Stimulated activated CD4-positive, alpha-beta T cell treated with anti-CD3 and anti-CD28 coated beads, TNF-alpha, amount 100 ng/mL, for 48 hours (primary cell): ENCODE results near the gene SCAF11.

ENCODE experiments used
- DNase-seq, 3 donors: peaks; one replicate each; pipeline ENCODE4 v3.0.0-alpha.2; 2020; ENCODE audit warnings: low read depth in 3 of 3

Gene SCAF11

DNA sequence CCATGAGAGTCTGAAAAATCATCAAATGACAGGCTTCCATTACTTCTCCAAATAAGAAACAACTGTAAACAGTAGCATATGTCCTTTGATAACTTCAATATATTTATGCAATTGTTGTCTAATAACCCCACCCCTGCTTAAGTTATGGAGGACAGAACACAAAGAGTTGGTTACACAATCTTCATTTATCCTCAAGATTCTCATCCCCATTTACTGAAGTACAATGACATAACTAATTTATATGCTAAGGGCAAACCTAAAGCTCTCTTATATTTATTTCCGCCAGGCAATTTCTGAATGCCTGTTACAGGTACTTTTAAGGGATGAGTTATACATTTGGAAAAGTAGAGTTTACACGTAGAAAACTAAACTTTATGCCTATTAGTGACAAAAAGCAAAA, 12.3 kb downstream of the SCAF11 start:
- no peak for DNase-seq

DNA sequence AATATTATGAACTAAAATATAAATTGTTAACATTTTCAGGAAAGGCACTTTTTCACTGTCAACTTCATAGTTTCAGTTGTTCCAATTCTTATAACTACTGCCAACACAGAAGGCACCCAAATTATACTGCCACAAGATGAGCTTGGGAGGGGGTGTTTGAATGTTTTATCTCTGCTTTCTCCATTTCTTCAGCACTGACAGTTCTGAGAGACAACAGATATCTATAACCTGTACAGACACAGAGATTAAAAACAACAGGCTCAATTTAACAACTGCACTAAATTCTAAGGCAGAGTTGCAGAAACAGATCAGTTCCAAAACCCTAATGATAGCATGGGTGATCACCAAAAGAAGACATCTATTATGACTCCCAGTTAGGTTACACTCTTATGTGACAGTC, 12.8 kb downstream of the SCAF11 start:
- no peak for DNase-seq

DNA sequence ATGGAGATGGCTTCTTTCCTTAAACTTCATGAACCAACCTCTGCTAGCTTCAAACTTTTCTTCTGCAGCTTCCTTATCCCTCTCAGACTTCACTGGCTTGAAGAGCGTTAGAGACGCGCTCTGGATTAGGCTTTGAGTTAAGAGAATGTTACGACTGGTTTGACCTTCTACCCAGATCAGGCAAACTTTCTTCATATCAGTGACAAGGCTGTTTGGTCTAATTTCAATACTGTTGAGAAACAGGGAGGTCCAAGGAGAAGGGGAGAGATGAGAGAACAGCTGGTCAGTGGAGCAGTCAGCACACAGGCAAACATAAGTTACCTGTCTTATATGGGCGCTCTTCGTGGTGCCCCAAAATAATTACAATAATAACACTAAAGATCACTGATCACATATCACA, 14.9 kb downstream of the SCAF11 start:
- no peak for DNase-seq

DNA sequence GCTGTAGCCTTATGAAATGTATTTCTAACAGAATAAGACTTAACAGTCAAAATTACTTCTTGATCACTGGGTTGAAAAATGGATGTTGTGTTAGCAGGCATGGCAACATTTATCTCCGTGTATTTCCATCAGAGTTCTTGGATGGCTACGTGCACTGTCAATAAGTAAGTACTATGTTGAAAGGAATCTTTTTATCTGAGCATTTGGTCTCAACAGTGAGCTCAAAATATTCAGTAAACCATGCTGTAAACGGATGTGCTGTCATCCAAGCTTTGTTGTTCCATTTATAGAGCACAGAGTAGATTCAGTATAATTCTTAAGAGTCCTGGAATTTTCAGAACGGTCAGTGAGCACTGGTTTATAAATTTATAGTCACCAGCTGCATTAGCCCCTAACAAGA, 15.5 kb downstream of the SCAF11 start:
- DNase-seq, result no peak

DNA sequence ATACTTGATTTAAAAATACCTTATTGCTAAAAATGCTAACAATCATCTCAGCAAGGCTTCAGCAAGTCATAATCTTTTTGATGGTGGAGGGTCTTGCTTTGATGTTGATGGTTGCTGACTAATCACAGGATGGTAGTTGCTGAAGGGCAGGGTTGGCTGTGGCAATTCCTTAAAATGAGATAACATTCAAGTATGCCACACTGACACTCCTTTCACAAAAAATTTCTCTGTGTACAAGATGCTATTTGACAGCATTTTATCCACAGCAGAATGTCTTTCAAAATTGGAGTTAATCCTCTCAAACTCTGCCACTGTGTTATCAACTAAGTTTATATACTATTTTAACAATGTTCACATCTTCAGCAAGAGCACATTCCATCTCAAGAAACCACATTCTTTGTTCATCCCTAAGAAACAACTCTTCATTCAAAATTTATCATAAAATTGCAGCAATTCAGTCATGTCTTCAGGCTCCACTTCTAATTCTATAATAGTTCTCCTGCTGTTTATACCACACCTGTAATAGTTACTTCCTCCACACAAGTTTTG, 16.1 kb downstream of the SCAF11 start:
- no peak for DNase-seq

DNA sequence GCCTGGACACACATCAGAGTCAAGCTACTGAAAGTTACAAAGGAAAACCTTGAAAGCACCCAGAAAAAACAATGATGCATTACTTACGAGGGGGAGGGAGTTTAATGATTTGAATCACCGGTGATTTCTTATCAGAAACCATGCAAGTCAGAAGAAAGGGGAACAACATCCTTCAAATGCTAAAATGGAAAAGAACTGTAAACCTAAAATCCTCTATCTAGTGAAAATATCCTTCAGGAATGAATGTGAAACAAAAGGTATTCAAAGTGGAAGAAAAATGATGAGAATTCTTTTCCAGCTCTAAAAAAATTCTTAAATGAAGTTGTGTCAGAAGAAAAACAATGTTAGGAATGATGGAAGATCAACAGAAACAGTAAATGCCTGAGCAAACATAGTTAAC, 16.8 kb downstream of the SCAF11 start:
- DNase-seq, result no peak

DNA sequence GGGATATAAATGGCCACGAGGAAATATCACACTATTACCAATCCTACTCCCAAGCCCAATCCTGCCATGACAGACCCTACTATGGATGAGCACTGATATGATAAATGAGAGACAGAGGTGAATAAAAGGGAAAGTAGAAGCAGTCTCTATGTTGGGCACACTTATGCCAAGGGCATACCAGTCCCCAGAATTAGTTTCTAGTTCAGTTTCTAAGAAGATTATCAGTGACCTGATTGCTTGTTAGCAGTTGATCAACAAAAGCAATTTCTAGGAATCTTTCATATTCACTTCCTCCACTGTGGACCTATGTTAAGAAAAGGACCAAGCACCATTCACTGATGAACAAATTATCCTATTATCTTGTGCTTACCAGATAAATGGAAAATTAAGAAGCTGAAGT, 20.0 kb downstream of the SCAF11 start:
- no peak for DNase-seq

DNA sequence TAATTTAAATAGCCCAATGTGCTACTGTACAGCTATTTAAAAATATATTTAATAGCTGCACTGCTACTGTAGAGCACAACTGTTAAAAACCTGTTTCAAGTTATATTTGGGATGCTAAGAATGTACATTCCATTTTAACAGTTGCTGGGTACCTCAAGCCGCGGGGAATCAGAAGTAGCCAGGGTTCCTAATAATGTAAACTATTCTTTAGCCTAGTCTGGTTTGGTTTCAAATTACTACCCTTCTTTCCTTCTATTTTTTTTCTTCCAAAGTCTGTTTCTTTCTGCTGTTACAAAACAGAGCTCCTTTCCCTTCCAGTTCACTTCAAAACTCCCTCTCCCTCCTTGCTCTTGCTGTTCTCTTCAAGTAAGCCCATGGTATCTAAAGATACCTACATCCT, 21.3 kb downstream of the SCAF11 start:
- DNase-seq, result no peak

DNA sequence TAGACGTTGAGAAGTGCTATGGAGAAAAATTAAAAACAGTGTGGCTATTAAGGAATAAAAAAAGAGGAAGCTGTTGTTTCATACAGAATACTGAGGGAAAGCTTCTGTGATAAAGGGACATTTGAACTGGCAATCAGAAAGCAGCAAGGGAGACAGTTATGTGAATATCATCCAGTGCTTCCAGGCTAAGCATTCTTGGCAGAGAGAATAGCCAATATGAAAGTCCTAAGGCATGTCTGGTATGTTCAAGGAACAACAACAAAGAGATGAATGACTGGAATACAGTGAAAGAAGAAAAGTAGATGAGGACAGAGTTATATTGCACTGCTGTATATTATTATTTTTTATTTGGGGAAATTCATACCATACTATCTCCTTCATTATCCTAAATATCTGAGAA, 23.9 kb downstream of the SCAF11 start:
- no peak for DNase-seq

DNA sequence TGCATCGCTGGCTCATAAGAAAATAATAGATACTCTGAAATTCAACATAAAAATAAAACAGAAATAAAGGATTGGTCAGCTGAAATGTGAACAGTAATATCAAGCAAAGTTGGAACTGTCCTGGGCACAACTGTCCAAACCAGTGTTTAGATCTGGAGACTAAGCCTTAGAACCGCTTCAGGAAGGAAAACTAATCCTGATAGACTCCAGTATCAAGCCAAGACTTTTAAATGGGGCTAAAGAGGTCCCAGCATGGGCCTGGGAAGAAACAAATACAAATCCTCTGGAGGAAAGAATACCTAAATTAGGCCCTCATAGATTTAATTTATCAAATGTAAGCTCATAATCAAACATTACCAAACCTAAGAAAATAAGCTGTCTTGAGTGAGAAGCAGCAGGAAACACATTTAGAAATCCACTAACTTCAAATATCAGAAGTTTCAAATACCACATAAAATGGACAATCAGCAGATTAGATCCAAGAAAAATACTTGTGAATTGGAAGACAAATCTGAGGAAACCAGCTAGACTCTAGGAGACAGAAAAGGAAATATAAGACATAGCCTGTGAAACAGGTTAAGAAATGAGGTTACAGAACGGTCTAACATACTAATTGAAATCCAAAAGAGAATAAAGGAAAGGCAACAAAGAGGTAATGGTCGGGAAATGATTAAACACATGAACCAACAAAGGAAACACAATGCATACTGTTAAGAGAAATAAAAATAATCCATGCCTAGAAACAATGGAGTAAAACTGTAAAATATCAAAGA, 27.6 kb downstream of the SCAF11 start:
- no peak for DNase-seq

DNA sequence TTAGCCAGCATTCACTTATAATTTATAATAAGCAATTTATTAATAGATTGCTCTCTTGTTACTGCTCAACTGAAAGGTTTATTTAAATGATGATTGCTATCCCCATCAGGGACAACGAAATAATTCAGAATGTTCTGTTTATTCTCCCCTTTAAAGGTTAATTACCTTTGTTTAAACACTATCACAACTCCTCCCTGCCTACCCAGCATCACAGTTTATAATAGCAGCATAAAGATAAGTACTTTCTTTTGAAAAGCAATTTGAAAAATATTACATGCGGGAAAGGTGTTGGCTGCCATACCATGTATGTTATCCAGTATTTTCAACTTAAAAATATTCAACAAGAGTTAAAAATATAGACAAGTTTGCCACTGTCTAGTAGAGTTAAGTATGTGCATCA, 30.6 kb downstream of the SCAF11 start:
- no peak for DNase-seq

DNA sequence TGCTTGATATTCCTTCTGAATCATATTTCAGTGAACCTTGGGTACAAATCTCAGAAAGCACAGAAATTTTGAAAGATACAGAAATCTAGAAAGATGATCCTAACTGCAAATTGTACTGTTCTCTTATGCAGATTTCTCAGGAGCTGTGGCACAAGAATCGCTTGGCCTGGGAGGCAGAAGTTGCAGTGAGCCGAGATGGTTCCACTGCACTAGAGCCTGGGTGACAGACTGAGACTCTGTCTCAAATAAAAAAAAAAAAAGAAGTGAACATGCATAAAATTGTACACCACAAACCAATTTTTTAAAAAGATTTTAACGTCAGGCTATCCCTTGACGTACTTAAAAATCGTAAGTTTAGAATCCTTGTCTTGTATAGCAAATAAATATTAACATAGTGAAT, 31.3 kb downstream of the SCAF11 start:
- no peak for DNase-seq

DNA sequence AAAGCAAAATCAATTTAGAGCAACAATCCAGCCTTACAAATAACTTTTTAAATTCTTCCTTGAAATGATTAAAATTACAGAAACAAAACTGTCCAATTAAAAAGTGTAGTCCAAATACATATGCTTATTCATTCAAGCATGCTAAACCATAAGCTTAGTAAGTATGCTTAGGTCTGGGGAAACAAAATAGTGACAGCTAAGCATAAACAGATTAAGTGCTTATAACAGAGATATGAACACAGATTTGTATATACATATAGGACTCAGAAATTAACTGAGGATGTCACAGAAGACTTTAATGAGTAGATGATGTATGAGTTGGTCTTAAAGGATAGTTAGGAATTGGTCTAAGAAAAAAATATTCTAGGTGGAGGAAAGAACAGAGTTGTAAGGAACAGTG, 41.8 kb downstream of the SCAF11 start:
- DNase-seq, result no peak

DNA sequence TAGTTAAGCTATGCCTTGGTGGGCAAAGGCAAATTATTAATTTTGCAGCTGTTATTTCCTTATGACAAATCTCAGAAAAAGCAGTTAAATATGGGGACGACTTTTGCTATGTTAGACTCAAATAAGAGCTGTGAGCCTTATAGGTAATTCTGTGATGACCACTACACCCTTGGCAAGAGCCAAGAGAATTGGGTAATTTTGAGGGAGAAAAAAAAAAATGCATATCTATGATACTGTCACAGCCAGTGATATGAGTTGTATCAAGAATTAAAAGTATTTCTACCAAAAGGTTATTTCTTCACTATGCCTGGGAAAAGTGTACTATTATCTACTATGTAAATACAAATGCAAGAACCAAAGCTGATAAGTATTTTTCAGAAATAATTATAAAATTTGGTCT, 43.9 kb downstream of the SCAF11 start:
- DNase-seq, result no peak

DNA sequence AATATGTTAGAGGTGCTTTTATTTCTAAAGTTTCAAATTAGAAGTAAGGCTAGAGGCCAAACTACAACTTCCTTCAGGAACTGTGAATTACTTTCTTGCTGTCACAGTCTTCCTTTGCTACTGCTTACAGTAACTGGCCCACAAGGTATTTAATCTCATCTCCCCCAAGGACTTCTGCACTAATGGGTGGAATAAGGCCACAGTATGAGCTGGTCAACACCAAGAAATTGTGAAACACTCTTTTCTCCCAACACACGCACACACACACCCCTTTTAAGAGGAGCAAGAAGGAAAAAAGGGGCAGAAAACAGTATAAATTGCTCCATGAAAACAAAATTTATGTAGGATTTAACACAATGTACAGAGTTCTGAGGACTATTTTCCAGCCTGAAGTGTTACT, 45.6 kb downstream of the SCAF11 start:
- no peak for DNase-seq

DNA sequence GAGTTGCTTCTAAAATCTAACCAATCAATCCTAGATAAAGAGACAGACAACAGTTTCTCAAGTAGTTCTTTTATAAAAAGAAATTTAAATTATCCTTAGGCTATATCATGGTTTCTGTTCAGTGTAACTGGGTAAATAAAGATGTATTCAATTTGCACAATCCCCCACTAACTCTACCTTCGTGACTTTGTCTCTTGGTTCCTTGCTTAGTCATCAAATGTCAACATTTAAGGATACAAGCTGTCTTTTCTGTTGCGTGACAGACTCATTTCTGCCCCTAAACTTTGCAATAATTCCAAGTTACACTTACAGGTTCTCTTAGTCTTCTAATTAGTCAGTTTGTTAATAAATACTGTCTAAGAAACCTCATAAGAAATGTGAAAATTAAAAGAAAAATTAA, 50.6 kb downstream of the SCAF11 start:
- DNase-seq, result no peak

DNA sequence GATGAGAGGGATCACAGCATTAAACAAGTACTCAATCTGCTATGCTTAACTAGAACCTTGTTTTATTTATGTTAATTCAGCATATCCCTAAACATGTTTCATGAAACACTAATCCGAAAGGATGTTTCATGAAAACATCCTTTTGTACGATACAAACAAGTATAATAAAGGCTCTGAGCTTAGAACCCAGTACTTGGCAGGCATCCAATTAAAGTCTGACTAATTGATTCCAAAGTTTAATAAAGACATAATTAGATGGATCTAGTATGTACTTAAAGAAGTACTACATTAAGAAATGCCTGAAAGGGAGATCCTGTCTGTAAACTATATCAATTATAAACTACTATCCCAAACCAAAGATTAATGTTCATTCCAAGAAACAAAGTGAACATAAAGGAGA, 51.8 kb downstream of the SCAF11 start:
- DNase-seq, result no peak

DNA sequence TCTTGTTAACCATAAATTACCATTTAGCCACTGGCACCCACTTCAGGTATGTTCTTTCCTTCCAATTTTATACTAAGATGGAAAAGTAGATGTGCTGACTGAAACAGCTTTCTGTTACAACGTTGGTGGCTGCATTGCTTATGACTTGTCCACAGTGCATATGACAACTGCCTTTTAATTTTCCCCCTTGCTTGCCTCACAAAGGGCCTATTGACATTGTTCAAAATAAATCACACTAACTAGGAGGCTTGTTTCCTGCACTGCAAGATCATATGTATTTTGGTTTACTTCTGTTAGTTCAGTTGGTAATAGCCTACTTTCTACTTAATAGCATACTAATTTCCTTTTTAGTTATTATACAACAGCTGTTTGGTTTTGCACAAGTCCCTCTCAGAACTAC, 55.4 kb downstream of the SCAF11 start:
- no peak for DNase-seq

DNA sequence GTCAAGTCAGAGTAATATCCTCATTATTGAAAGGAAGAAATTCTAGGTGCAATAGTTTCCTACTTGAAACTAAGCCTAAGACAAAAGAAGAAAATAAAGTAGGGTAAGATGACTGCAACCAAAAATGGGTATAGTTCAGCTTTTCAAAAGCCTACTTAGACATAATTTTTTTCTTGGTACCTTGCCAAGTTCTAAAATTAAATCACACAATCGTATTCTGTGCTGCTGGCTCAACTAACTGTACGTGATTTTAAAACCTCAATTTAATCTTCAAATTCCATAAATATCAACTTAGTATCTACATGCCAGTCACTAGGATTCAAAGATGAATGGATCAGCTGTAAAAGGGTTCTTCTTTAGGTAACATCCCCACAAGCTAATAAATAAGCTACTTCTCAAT, 56.9 kb downstream of the SCAF11 start:
- no peak for DNase-seq

DNA sequence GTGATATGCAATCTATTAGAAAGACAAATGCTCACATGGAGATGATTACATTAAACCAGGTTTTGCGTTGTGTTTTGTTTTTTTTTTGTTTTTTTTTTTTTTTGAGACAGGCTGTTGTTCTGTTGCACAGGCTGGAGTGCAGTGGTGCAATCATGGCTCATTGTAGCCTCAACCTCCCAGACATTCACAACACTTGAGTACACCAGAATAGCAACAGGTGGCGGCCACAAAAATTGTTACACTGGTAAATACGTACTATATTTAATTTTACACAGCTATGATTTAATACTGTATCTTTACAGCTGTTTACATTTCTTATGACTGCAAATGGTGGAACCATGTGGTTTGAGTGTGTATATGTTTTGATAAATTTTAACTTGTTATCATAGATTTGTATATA, 60.0 kb downstream of the SCAF11 start:
- DNase-seq, result no peak

DNA sequence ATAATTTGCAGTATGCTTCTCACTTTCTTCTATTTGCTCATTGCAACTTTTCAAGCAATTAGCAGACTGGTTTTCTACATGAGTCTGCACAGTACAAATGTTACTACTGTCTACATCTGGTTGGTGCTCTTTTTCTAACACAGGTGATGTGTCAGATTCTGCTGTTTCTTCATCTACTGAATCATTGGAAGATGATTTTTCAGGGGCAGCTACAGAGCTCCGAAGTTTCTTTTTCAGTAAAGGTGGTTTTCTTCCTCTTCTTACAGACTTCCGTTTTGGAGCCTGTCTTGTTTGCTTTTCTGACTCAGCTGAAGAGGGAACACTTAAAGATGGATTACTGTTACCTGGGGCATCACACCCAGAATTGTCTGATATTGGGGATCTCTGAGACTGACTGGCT, 62.1 kb downstream of the SCAF11 start:
- no peak for DNase-seq

DNA sequence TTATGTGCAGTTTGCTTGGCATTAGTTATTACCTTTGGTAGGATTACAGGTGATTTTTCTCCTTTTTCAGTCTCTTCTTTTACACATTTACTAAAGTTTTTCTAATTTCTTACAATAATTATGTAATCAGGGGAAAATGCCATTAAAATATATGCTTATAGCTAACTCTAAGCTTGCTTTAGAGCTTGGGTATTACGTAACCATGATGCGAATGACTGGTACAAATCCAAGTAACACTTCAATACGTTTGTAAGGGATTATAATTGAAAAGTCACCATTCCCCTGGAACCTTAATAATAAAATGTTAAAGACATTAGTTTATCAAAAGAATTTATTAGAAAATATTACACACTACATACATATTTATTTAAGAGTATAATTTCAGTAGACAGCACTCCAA, 71.6 kb downstream of the SCAF11 start:
- DNase-seq, result no peak

DNA sequence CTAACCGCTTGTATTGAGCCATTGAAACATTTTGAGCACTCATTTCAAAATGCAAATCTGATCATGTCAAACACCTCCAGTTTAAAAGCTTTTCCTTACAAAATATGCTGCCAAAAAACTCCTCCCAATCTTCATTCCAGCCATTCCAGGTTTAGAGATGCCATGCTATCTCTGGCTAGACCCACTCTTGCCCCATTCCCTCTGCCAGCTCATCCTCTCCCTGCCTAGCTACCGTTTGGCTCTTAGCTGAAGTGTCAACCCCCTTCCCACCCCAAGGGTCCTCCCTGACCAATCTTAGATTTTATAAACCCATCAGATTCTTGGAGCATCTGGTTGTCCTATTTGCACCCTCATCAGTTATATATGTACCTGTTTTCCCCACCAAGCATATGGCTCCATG, 75.0 kb downstream of the SCAF11 start:
- DNase-seq, result no peak

DNA sequence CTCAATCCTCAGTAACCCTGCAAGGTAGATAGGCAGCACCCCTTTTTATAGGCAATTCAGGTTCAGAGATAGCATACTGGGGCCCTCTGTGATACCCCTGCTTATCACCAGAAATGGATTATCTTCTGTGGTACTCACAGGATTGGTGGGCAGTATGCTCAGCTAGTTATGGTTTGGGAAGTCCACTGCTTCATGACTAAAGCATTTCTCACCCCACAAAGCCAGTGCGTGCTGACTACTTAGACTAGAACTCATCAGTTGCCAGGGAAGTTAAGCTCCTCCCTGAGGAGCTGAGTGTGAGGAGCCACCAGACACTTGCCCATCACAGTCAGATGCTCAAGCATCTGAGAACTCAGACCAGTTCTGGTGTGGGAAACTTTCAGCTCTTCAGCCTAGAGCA, 76.3 kb downstream of the SCAF11 start:
- DNase-seq, result no peak
